Measurements from ENCODE around the gene MAST4.
A peak's percentile ranks its signal among the peaks of the same experiment; 100 is the strongest.

MAST4 gene

GRCh38 chr5:67027171-67027570, 431.0 kb downstream of the MAST4 start:
- no peak for DNase-seq

- no peak for DNase-seq
Measured at GRCh38 chr5:67028371-67028770, 432.2 kb downstream of the MAST4 start.

DNA sequence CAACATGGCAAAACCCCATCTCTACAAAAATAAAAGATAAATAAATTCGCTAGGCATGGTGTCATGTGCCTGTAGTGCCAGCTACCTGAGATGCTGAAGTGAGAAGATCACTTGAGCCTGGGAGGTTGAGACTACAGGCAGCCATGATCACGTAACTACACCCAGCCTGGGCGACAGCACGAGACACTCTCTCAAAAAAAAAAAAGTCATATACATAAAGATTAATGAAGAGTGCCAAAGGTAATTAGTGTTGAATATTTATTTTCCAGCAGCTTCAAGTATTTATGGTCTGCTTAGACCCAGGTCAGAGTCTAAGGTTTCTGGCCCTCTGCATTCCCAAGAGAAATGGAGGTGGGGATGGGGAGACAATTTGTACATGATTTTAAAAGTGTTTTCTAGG, 432.7 kb downstream of the MAST4 start:
- DNase-seq, result no peak

DNA sequence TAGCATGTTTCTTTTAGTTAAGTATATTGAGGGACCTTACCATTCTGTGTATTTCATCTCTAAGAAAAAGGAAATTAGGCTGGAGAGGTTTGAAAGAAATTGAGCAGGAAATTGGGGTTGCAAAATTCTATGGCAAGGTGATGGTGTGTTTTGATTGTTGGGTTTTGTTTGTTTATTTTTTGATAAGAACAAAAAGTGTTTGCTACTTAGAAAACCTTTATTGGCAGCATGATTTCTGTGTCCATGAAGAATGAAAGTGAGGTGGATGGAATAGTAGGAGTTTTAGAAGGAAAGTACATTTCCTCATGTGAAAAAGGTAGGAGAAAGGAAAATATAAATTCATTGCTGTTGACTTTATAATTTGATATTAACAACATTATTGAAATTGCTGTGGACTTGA, 433.3 kb downstream of the MAST4 start:
- DNase-seq, result no peak

DNA sequence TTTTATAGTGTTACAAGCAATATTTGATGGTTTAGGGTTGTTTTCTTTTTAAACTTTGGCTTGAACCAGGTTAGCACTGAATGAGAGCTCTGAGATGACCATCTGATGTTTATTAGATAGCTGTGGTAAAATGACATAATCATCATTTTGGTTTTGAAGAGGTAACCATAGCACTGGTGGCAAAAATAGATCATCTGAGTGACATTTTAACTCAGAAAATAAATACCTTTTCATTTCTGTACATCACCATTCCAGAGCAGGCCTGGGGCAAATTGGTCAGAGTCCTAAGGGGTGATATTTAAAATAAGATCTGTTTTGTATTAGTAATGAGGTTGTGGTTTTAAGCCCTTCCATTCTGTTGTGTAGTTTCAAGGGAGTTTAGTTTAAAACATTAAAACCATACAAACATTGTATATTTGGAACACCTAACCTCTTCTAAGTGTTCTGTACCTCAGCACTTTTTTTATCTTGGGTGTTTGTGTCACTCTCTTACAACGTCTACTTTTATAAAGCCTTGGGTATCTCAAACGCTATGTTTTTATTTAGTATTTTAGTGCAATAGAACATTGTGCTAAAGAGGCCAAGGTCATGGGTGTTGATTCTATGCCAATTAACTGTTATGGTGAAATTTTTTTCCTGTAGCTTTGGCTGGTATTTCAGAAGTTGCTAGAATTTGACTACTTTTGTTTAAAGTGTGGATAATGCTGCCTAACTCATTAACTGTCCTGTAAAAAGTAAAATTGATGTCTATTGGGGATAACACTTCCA, 434.3 kb downstream of the MAST4 start:
- no peak for DNase-seq

DNA sequence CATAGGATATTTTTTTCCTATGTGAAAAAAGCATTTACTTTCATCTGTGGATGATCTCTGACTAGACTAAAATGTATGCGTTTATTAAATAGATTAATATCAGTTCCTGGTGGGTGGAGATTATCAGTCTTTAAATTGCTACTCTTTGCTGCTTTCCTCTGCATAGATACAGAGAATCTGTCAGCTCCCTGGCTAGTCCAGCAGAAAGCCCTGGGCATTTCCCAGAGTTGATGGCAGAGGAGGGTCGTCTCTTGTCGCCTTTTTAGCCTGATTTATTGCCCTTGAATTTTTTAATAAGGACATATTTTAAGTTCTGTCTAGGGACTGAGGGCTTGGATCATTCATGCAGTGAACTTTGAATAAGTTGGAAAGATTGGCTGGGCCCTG, 434.9 kb downstream of the MAST4 start:
- DNase-seq, result no peak

- peak in 1 of 5 experiments; percentile 9 for DNase-seq
Measured at GRCh38 chr5:67031692-67032091, 435.5 kb downstream of the MAST4 start.

DNA sequence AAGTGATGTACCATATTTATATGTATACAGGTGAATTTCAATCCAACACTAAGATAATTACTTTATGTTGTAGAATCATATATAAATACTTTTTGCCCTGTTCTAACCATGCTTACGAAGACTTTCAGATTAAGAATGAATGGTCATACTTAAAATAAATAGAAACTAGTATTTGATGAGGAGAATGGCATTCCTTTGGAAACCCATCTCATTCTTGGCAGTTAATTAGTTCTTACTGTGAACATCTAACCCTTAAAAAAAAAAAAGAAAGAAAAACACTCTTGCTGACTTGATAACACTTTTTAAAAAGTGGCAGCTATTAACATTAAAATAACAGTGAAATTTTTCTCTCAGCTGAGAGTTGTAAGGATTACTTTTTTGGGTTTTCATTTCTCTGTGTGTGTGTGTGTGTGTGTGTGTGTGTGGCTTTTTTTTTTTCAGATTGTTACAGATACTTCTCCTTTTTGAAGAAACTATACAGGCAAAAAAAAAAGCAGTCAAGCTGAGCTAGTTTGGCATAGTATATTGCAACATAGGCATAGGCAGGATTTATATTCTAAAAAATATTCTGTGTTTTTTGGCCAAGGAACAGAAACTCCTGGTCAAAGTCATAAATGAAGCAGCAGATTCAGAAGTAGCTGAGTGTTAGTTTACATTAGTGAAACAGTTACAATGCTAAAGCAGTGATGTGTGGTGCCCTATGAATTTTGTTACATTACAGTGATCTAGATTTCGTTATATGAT, 436.9 kb downstream of the MAST4 start:
- DNase-seq, result no peak

GRCh38 chr5:67033880-67034651, 437.9 kb downstream of the MAST4 start:
- no peak for DNase-seq

- DNase-seq, result no peak
Measured at GRCh38 chr5:67035098-67035740, 439.0 kb downstream of the MAST4 start.

- DNase-seq, result no peak
Measured at GRCh38 chr5:67037171-67037570, 441.0 kb downstream of the MAST4 start.

DNA sequence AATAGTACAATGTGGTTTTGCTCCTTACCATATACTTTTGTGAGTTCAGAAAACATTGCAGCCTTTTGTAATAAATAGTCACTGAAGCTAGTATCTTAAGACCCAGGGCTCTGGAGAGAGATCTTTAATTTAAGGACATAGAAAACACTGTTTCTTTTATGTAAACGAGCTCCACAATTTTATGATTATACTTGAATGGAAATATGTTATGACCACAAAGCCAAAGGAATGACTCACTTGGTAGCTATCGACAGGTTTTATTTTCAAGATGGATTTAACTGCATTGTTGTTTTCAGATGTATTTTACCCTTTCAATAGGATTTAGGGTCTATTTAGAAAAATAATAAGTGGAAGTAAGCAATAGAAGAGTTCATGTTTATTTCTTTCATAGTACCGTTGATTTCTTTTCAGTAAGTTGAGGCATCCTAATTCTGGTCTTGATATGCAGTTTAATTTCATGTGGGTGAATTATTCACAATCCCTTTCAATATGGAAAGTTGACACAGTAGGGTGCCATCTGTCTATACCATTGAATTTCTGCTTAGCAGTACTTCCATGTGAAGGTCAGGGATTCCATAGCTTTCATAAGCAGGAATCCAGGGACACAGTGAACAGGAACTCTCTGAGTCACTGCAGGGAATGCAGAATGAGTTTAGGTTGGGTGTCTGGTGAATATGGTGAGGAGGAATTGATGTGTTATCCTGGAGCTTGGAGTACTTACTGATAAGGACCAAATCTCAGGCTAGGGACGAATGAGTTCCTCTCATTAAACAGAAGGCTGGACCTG, 442.8 kb downstream of the MAST4 start:
- peak in 1 of 5 experiments; percentile 10 for DNase-seq

DNA sequence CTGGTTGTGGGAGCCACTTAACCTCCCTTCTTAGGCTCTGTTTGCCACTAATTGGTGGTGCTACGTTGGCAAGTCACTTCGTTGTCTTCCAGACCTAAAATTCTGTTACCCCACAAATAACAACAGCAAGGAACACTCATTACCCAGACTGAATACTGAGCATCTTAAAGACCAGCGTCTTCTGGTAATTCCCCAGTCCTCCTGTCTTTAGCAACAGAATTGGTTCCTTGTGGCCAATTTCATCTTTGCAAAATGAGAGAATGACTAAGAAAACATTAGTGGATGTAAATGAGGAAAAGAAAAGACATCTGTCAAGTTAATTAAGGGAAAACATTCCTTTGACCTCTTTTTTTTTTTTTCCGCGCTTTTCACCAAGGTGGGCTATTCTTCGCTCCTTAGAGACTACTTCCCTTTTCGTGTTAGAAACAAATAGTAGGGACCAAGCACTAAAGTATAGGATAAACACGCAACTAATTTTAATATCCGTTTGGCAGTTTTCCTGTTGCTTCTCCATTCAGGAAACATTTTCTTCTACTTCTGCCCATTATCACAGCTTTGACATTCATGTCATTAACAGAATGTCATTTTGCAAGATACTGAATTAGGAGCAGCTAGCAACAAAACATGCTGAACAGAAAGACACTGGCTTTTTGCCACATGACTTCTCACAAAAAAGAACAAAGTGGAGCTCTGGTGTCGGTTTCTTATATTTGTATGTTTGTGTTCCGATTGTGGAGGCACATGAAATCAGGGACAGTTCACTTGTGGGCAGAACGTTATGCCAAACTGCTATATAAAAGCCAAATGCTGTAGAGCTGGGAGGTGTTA, 446.2 kb downstream of the MAST4 start:
- DNase-seq, result no peak

DNA sequence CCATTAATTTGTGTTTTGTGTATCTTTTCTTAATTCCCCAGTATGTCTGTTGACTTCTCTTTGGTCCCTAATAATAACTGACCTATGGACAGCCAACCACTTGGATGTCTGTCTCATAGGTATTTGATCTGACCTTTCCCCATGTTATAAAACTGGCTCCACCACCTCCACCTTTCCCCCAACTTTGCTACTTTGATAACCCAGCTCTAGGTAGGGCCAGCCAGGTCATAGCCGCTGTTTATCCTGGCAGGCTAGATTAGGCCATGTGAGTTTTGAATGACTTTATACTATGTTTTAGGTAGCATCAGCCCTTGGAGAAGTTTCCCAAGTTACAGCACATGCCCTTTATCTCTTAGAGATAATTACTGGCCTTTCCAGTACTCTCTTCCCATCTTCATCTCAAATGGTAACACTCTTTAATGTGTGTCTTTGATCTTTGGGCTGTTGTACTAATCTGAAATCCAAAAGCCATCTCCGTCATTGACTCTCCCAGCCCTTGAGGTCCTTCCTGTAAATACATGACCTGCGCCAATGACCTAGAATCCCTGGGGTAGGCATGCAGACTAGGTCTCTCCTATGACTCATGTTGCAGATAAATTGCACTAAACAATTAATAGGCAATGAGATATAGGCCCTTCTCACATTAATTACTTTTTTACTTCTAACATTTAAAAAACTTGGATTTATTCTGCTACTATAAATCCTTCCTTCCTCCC, 447.8 kb downstream of the MAST4 start:
- no peak for DNase-seq

- DNase-seq, result no peak
Measured at GRCh38 chr5:67045816-67046740, 449.9 kb downstream of the MAST4 start.

- DNase-seq, result no peak
Measured at GRCh38 chr5:67047160-67047559, 451.0 kb downstream of the MAST4 start.

GRCh38 chr5:67047616-67048015, 451.4 kb downstream of the MAST4 start:
- no peak for DNase-seq

GRCh38 chr5:67050125-67050524, 453.9 kb downstream of the MAST4 start:
- DNase-seq, result no peak

- no peak for DNase-seq
Measured at GRCh38 chr5:67050635-67051034, 454.4 kb downstream of the MAST4 start.

Data from T-helper 2 cell (primary cell).